K562 (cell line): ENCODE data around the gene POLR3G.

ENCODE experiments used
- ATF3 ChIP-seq, 2 experiments: fragments of 450-650 bp in 1 of 2; sonication (generic) in 1 of 2; formaldehyde crosslinking in 1 of 2; IDR thresholded peaks in 1 of 2; conservative IDR thresholded peaks in 1 of 2; 2 replicates each; pipeline versions ENCODE4 v1.6.1 to v1.8.1; 2016 to 2023; ENCODE audit warnings: mild to moderate bottlenecking in 2 of 2, moderate library complexity in 2 of 2, inconsistent platforms in 1 of 2, missing genetic modification reagents in 1 of 2
- CEBPG ChIP-seq, 3 experiments: fragments of 200-800 bp in 1 of 3; sonication (Bioruptor generic) in 1 of 3; sonication (generic) in 1 of 3; formaldehyde crosslinking in 1 of 3; IDR thresholded peaks in 2 of 3; conservative IDR thresholded peaks in 1 of 3; 2 replicates each; pipeline versions ENCODE4 v1.6.1 to v1.8.0; 2016 to 2022; ENCODE audit warnings: missing compliant biosample characterization in 2 of 3, missing genetic modification characterization in 2 of 3, mild to moderate bottlenecking in 1 of 3, missing genetic modification reagents in 1 of 3
- FOS ChIP-seq: IDR thresholded peaks from 3 replicates; pipeline ENCODE4 v1.6.1; 2011; ENCODE audit not compliant: insufficient read length; ENCODE audit errors: extremely low read depth
- FOXP4 ChIP-seq: sonication (generic); formaldehyde crosslinking; IDR thresholded peaks from 2 replicates; pipeline ENCODE4 v1.8.0; 2022; ENCODE audit warnings: mild to moderate bottlenecking, missing genetic modification reagents, borderline replicate concordance
- GATAD2A ChIP-seq: fragments of 450-650 bp; IDR thresholded peaks from 2 replicates; pipeline ENCODE4 v1.6.1; 2017
- HDAC6 ChIP-seq: IDR thresholded peaks from 2 replicates; pipeline ENCODE4 v1.6.1; 2012; ENCODE audit warnings: low read depth, mild to moderate bottlenecking, control low read depth, inconsistent platforms, low read length, moderate library complexity
- MTA3 ChIP-seq: fragments of 450-650 bp; formaldehyde crosslinking; IDR thresholded peaks from 2 replicates; pipeline ENCODE4 v1.6.1; 2017; ENCODE audit warnings: mild to moderate bottlenecking, borderline replicate concordance
- RBBP5 ChIP-seq: fragments of 200-600 bp; sonication (generic); IDR thresholded peaks from 2 replicates; pipeline ENCODE4 v1.6.1; 2012; ENCODE audit warnings: borderline replicate concordance, mild to moderate bottlenecking, low read length, control low read depth, inconsistent platforms; ENCODE audit not compliant: insufficient read depth, poor library complexity, severe bottlenecking
- RBM14 ChIP-seq: fragments of 200-400 bp; formaldehyde crosslinking; IDR thresholded peaks from 2 replicates; pipeline ENCODE4 v1.6.1; 2018; ENCODE audit warnings: low read depth, mild to moderate bottlenecking, low read length, moderate library complexity, borderline replicate concordance; ENCODE audit not compliant: insufficient read depth
- SMC3 ChIP-seq: conservative IDR thresholded peaks from 2 replicates; pipeline ENCODE4 v1.6.1; 2011; ENCODE audit warnings: low read depth, low read length, improper control_type of control experiment; ENCODE audit not compliant: insufficient read depth
- SRSF1 ChIP-seq: fragments of 200-400 bp; formaldehyde crosslinking; IDR thresholded peaks from 2 replicates; pipeline ENCODE4 v1.6.1; 2017; ENCODE audit warnings: mild to moderate bottlenecking, low read depth, low read length, moderate library complexity
- USF2 ChIP-seq: sonication (generic); formaldehyde crosslinking; IDR thresholded peaks from 2 replicates; pipeline ENCODE4 v1.5.0; 2020; ENCODE audit warnings: missing genetic modification reagents
- TF ChIP-seq, protein P1 (sequence below), 3 experiments: IDR thresholded peaks in 2 of 3; conservative IDR thresholded peaks in 1 of 3; 2 replicates each; pipeline ENCODE4 v1.5.1; 2011 to 2012; ENCODE audit warnings: low read length in 3 of 3, mild to moderate bottlenecking in 3 of 3, control low read depth in 2 of 3, improper control_type of control experiment in 1 of 3, inconsistent platforms in 1 of 3, low read depth in 1 of 3, mixed read lengths in 1 of 3, moderate library complexity in 1 of 3; ENCODE audit not compliant: insufficient read depth in 2 of 3
- TF ChIP-seq, protein P2 (sequence below), 2 experiments: IDR thresholded peaks; 2 replicates each; pipeline ENCODE4 v1.6.1; 2011; ENCODE audit warnings: borderline replicate concordance in 1 of 2, control low read depth in 1 of 2, low read depth in 1 of 2, low read length in 1 of 2, mild to moderate bottlenecking in 1 of 2, mixed read lengths in 1 of 2, moderate library complexity in 1 of 2; ENCODE audit not compliant: insufficient read depth in 1 of 2, insufficient read length in 1 of 2, poor library complexity in 1 of 2, severe bottlenecking in 1 of 2; ENCODE audit errors: extremely low read depth in 1 of 2

DNA sequence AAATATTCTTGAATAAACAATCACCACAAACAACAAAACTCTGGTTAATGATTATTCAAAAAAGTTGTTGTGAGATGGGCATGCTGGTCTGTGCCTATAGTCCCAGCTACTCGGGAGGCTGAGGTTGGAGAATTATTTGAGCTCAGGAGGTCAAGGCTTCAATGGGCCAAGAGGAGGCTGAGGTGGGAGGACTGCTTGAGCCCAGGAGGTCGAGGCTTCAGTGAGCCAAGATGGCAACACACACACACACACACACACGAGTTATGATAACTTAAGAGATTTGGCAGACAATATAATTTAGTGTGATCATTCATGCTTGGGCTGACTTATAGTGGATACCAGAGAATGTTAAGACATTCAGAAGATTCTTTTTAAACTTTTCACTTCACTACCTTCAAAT, 39.9 kb downstream of the POLR3G start:
- TF ChIP-seq SMC3 (no peak), FOS (no peak), SRSF1 (no peak), ATF3 (IDR thresholded peaks at IDR 0.05) (no peak), ATF3 (CRISPR knock-in tag; conservative IDR thresholded peaks at IDR 0.05) (no peak), FOXP4 (CRISPR knock-in tag) (no peak), GATAD2A (no peak), USF2 (CRISPR knock-in tag) (no peak), CEBPG (CRISPR knock-in tag; IDR thresholded peaks at IDR 0.05) (no peak), CEBPG (tag; conservative IDR thresholded peaks at IDR 0.05 in 1 of 2, IDR thresholded peaks at IDR 0.05 in 1 of 2) (no peak), RBBP5 (no peak), MTA3 (no peak), HDAC6 (no peak), RBM14 (no peak)
- TF ChIP-seq, protein P1, sequence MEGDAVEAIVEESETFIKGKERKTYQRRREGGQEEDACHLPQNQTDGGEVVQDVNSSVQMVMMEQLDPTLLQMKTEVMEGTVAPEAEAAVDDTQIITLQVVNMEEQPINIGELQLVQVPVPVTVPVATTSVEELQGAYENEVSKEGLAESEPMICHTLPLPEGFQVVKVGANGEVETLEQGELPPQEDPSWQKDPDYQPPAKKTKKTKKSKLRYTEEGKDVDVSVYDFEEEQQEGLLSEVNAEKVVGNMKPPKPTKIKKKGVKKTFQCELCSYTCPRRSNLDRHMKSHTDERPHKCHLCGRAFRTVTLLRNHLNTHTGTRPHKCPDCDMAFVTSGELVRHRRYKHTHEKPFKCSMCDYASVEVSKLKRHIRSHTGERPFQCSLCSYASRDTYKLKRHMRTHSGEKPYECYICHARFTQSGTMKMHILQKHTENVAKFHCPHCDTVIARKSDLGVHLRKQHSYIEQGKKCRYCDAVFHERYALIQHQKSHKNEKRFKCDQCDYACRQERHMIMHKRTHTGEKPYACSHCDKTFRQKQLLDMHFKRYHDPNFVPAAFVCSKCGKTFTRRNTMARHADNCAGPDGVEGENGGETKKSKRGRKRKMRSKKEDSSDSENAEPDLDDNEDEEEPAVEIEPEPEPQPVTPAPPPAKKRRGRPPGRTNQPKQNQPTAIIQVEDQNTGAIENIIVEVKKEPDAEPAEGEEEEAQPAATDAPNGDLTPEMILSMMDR (IDR thresholded peaks at IDR 0.05 in 2 of 3, conservative IDR thresholded peaks at IDR 0.05 in 1 of 3; ENCODE audit: insufficient read depth in 2 of 3, low read depth in 1 of 3, low read length in 3 of 3) = no peak
- TF ChIP-seq, protein P2, sequence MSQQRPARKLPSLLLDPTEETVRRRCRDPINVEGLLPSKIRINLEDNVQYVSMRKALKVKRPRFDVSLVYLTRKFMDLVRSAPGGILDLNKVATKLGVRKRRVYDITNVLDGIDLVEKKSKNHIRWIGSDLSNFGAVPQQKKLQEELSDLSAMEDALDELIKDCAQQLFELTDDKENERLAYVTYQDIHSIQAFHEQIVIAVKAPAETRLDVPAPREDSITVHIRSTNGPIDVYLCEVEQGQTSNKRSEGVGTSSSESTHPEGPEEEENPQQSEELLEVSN (IDR thresholded peaks at IDR 0.05; ENCODE audit: borderline replicate concordance in 1 of 2, extremely low read depth in 1 of 2, insufficient read depth in 1 of 2, insufficient read length in 1 of 2, low read depth in 1 of 2, low read length in 1 of 2, poor library complexity in 1 of 2, severe bottlenecking in 1 of 2) = no peak
